Nephron (organoid): ENCODE data around the gene LRCH3.
"Not testable (repeated sequence)": the region's sequence is repeated elsewhere in the genome, so short reads cannot be mapped to it uniquely, and the experiment has no call there.

ENCODE experiments used
- H3K27ac Mint-ChIP-seq, 3 experiments: 2 replicates each; pipeline ENCODE4 v1.8.0; 2020; ENCODE audit warnings: mixed read lengths in 3 of 3, mild to moderate bottlenecking in 2 of 3, moderate library complexity in 1 of 3
- H3K27me3 Mint-ChIP-seq: 2 replicates; pipeline ENCODE4 v1.8.0; 2021; ENCODE audit warnings: low read depth, mild to moderate bottlenecking, moderate library complexity, mixed read lengths
- H3K36me3 Mint-ChIP-seq: 2 replicates; pipeline ENCODE4 v1.8.0; 2020; ENCODE audit warnings: low read depth, mixed read lengths
- H3K4me1 Mint-ChIP-seq: 2 replicates; pipeline ENCODE4 v1.8.0; 2020; ENCODE audit warnings: mixed read lengths
- H3K4me3 Mint-ChIP-seq, 3 experiments: 2 replicates each; pipeline ENCODE4 v1.8.0; 2020; ENCODE audit warnings: mild to moderate bottlenecking in 3 of 3, mixed read lengths in 3 of 3, moderate library complexity in 2 of 3
- H3K9me3 Mint-ChIP-seq: 2 replicates; pipeline ENCODE4 v1.8.0; 2020; ENCODE audit warnings: mixed read lengths
- CTCF ChIP-seq, 3 experiments: fragments of 200-600 bp; sonication (generic); IDR thresholded peaks; one replicate each; pipeline ENCODE4 v1.5.0; 2021; ENCODE audit warnings: antibody characterized with exemption in 3 of 3; ENCODE audit not compliant: unreplicated experiment in 3 of 3

Gene LRCH3

GRCh38 chr3:197906023-197906849 is 115.2 kb downstream of the LRCH3 start:
- Mint-ChIP-seq H3K9me3 (peaks cover 5% of the 10 kb centered on the region), H3K36me3 (peaks cover 4% of the 10 kb centered on the region), H3K4me3 (no peak overlapping the region), H3K27ac (peak overlapping the region in 1 of 3 experiments; percentile 39), H3K27me3 (no peaks in the 10 kb centered on the region), H3K4me1 (peaks cover 9% of the 10 kb centered on the region)
- peak; percentile 85 to 91 (median 88) for TF ChIP-seq CTCF (IDR thresholded peaks at IDR 0.05; ENCODE audit: unreplicated experiment in 3 of 3)

- Mint-ChIP-seq H3K36me3 (peaks cover 4% of the 10 kb centered on the region), H3K4me3 (no peak overlapping the region), H3K27me3 (no peaks in the 10 kb centered on the region), H3K4me1 (peaks cover 9% of the 10 kb centered on the region), H3K27ac (no peak overlapping the region), H3K9me3 (peaks cover 5% of the 10 kb centered on the region)
- no peak for TF ChIP-seq CTCF (IDR thresholded peaks at IDR 0.05; ENCODE audit: unreplicated experiment in 3 of 3)
Observed at GRCh38 chr3:197906850-197907187, 115.8 kb downstream of the LRCH3 start.

- Mint-ChIP-seq H3K9me3 (peaks cover 3% of the 10 kb centered on the region), H3K27me3 (no peaks in the 10 kb centered on the region), H3K4me1 (peaks cover 9% of the 10 kb centered on the region), H3K36me3 (peaks cover 1% of the 10 kb centered on the region), H3K4me3 (no peak overlapping the region), H3K27ac (no peak overlapping the region)
- no peak for TF ChIP-seq CTCF (IDR thresholded peaks at IDR 0.05; ENCODE audit: unreplicated experiment in 3 of 3)
Observed at GRCh38 chr3:197907196-197907595, 116.1 kb downstream of the LRCH3 start.

GRCh38 chr3:197908550-197908949 is 117.5 kb downstream of the LRCH3 start:
- not testable (repeated sequence) for H3K27me3 Mint-ChIP-seq, H3K4me1 Mint-ChIP-seq, H3K9me3 Mint-ChIP-seq, H3K36me3 Mint-ChIP-seq, H3K4me3 Mint-ChIP-seq, H3K27ac Mint-ChIP-seq

GRCh38 chr3:197908957-197909701 is 118.1 kb downstream of the LRCH3 start:
- H3K27me3 Mint-ChIP-seq, result no peaks in the 10 kb centered on the region
- no peak overlapping the region for H3K27ac Mint-ChIP-seq
- H3K4me3 Mint-ChIP-seq, result no peak overlapping the region
- H3K4me1 Mint-ChIP-seq, result peaks cover 9% of the 10 kb centered on the region
- H3K36me3 Mint-ChIP-seq, result peaks cover 5% of the 10 kb centered on the region
- TF ChIP-seq CTCF (IDR thresholded peaks at IDR 0.05; ENCODE audit: unreplicated experiment in 3 of 3), result no peak
- no peaks in the 10 kb centered on the region for H3K9me3 Mint-ChIP-seq

GRCh38 chr3:197912741-197913476 is 121.9 kb downstream of the LRCH3 start:
- H3K9me3 Mint-ChIP-seq, result no peaks in the 10 kb centered on the region
- H3K4me1 Mint-ChIP-seq, result no peaks in the 10 kb centered on the region
- peak overlapping the region in 1 of 3 experiments; percentile 23 for H3K27ac Mint-ChIP-seq
- peak overlapping the region in 2 of 3 experiments; percentile 51 to 55 for H3K4me3 Mint-ChIP-seq
- H3K36me3 Mint-ChIP-seq, result peaks cover 9% of the 10 kb centered on the region
- no peak for TF ChIP-seq CTCF (IDR thresholded peaks at IDR 0.05; ENCODE audit: unreplicated experiment in 3 of 3)
- H3K27me3 Mint-ChIP-seq, result no peaks in the 10 kb centered on the region
